ENCODE data around the gene NRBP1.

- TF ChIP-seq CTCF (IDR thresholded peaks at IDR 0.05; ENCODE audit: low read depth, low read length) (no peak), EZH2phosphoT487 (IDR thresholded peaks at IDR 0.05; ENCODE audit: low read depth) (no peak)
These were observed 19.9 kb downstream of the NRBP1 start for GRCh38 chr2:27448381-27448780.

Data from OCI-LY3 (cell line).